Astrocyte of the hippocampus (primary cell): ENCODE data around the gene TRPM4.
"Not testable (repeated sequence)": the region's sequence is repeated elsewhere in the genome, so short reads cannot be mapped to it uniquely, and the experiment has no call there.

Experiments used
- DNase-seq: peaks from one replicate; pipeline ENCODE4 v3.0.0; 2011; ENCODE audit warnings: low read depth, low spot score

TRPM4 gene

GRCh38 chr19:49189259-49189658, 31.7 kb downstream of the TRPM4 start:
- DNase-seq = no peak

- DNase-seq = no peak
These were observed 33.2 kb downstream of the TRPM4 start for GRCh38 chr19:49190781-49191180.

GRCh38 chr19:49193822-49194394, 36.3 kb downstream of the TRPM4 start:
- DNase-seq = no peak

GRCh38 chr19:49194408-49194807, 36.8 kb downstream of the TRPM4 start:
- no peak for DNase-seq

- peak; percentile 45 for DNase-seq
These were observed 39.1 kb downstream of the TRPM4 start for GRCh38 chr19:49196527-49197240.

GRCh38 chr19:49200238-49200862, 42.8 kb downstream of the TRPM4 start:
- no peak for DNase-seq

GRCh38 chr19:49201042-49201441, 43.5 kb downstream of the TRPM4 start:
- DNase-seq = no peak

GRCh38 chr19:49205114-49205513, 47.5 kb downstream of the TRPM4 start:
- no peak for DNase-seq

- not testable (repeated sequence) for DNase-seq
These were observed 51.9 kb downstream of the TRPM4 start for GRCh38 chr19:49209502-49209901.

GRCh38 chr19:49210108-49210900, 52.7 kb downstream of the TRPM4 start:
- peak; percentile 20 for DNase-seq

GRCh38 chr19:49210901-49211451, 53.4 kb downstream of the TRPM4 start:
- DNase-seq = no peak

GRCh38 chr19:49212016-49212701, 54.6 kb downstream of the TRPM4 start:
- DNase-seq = peak; percentile 52

GRCh38 chr19:49213791-49214190, 56.2 kb downstream of the TRPM4 start:
- DNase-seq = no peak

- DNase-seq = no peak
These were observed 57.1 kb downstream of the TRPM4 start for GRCh38 chr19:49214701-49215100.

GRCh38 chr19:49216071-49216470, 58.5 kb downstream of the TRPM4 start:
- peak; percentile 64 for DNase-seq

GRCh38 chr19:49217382-49217781, 59.8 kb downstream of the TRPM4 start:
- DNase-seq = no peak

GRCh38 chr19:49222011-49222410, 64.4 kb downstream of the TRPM4 start:
- DNase-seq = no peak

- no peak for DNase-seq
These were observed 64.9 kb downstream of the TRPM4 start for GRCh38 chr19:49222528-49222927.

- no peak for DNase-seq
These were observed 65.9 kb downstream of the TRPM4 start for GRCh38 chr19:49223472-49223871.

- not testable (repeated sequence) for DNase-seq
These were observed 66.8 kb downstream of the TRPM4 start for GRCh38 chr19:49224441-49224840.

- DNase-seq = peak; percentile 76
These were observed 67.3 kb downstream of the TRPM4 start for GRCh38 chr19:49224879-49225278.
